Measurements from ENCODE around the gene C6orf120.

The C6orf120 gene

DNA sequence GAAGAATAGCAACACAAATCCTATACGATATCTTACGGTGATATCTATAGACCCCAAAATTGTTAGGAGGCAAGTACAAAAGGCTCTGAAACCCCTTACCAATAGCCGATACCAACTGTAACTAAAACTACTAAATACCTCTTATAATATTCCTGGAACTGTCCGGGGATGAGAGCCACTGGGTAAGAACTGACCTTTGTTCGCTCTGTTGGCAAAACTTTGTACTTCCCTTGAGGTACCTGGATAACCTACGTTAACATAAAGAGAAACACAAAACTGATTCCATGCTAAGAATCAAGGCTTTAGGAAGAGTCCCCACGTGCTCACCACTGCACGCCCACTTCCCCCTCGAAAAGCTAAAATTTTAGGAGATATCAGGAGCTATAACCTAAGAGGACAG, 12.7 kb downstream of the C6orf120 start:
- Histone ChIP-seq H3K4me1 (ENCODE audit: low read length) (no peaks in the 10 kb centered on the region), H3K36me3 (replicated peaks; ENCODE audit: insufficient read depth, low read length) (no peaks in the 10 kb centered on the region), H3K4me2 (ENCODE audit: low read depth, low read length) (no peak overlapping the region), H4K20me1 (ENCODE audit: insufficient read depth, low read length) (no peaks in the 10 kb centered on the region), H3K79me2 (ENCODE audit: low read length) (peaks cover 12% of the 10 kb centered on the region), H3K9me2 (replicated peaks; ENCODE audit: insufficient read depth, low read length) (no peaks in the 10 kb centered on the region), H3K9me3 (replicated peaks; ENCODE audit: insufficient read depth, low read length) (no peaks in the 10 kb centered on the region), H3K9ac (ENCODE audit: low read length) (no peak overlapping the region), H3K4me3 (ENCODE audit: low read length) (no peak overlapping the region), H3K27ac (ENCODE audit: low read length) (no peak overlapping the region), H2AFZ (ENCODE audit: low read length) (no peak overlapping the region), H3K27me3 (replicated peaks; ENCODE audit: insufficient read depth, low read length) (no peaks in the 10 kb centered on the region), H3F3A (ENCODE audit: insufficient read depth, low read length) (no peaks in the 10 kb centered on the region)
- TF ChIP-seq EZH2 (optimal IDR thresholded peaks at IDR 0.05; ENCODE audit: low read depth, low read length), result no peak
- TF ChIP-seq, protein P1, sequence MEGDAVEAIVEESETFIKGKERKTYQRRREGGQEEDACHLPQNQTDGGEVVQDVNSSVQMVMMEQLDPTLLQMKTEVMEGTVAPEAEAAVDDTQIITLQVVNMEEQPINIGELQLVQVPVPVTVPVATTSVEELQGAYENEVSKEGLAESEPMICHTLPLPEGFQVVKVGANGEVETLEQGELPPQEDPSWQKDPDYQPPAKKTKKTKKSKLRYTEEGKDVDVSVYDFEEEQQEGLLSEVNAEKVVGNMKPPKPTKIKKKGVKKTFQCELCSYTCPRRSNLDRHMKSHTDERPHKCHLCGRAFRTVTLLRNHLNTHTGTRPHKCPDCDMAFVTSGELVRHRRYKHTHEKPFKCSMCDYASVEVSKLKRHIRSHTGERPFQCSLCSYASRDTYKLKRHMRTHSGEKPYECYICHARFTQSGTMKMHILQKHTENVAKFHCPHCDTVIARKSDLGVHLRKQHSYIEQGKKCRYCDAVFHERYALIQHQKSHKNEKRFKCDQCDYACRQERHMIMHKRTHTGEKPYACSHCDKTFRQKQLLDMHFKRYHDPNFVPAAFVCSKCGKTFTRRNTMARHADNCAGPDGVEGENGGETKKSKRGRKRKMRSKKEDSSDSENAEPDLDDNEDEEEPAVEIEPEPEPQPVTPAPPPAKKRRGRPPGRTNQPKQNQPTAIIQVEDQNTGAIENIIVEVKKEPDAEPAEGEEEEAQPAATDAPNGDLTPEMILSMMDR (IDR thresholded peaks at IDR 0.05; ENCODE audit: low read length), result no peak
- no peak for TF ChIP-seq EZH2phosphoT487 (IDR thresholded peaks at IDR 0.05; ENCODE audit: low read length)
- no peak for DNase-seq

DNA sequence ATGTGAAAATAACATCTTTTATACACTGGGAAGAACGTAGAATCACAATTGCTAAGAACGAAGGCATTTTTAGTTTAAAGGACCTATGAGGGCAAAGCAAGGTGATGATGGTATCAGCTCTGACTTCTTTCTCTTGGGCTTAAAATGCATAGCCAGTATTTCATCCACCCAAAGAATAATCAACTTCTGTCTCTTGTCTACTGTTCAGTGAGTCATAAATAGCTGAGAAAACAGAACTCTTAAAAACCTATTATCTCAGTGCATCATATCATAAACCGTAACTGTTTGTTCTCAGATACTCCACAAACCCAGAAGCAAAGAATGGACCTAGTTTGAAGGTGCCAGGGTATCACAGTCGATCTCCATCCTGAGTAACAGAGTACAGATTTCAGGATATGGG, 17.2 kb downstream of the C6orf120 start:
- Histone ChIP-seq H4K20me1 (ENCODE audit: insufficient read depth, low read length) (no peaks in the 10 kb centered on the region), H3K4me2 (ENCODE audit: low read depth, low read length) (no peak overlapping the region), H3K36me3 (replicated peaks; ENCODE audit: insufficient read depth, low read length) (no peaks in the 10 kb centered on the region), H3K9ac (ENCODE audit: low read length) (no peak overlapping the region), H3K9me3 (replicated peaks; ENCODE audit: insufficient read depth, low read length) (no peaks in the 10 kb centered on the region), H2AFZ (ENCODE audit: low read length) (no peak overlapping the region), H3K79me2 (ENCODE audit: low read length) (peaks cover 45% of the 10 kb centered on the region), H3K4me1 (ENCODE audit: low read length) (no peaks in the 10 kb centered on the region), H3F3A (ENCODE audit: insufficient read depth, low read length) (0 out of 2 replicates have a peak, but pooled peaks cover 6% of the 10 kb centered on the region), H3K4me3 (ENCODE audit: low read length) (no peak overlapping the region), H3K9me2 (replicated peaks; ENCODE audit: insufficient read depth, low read length) (no peaks in the 10 kb centered on the region), H3K27ac (ENCODE audit: low read length) (no peak overlapping the region), H3K27me3 (replicated peaks; ENCODE audit: insufficient read depth, low read length) (no peaks in the 10 kb centered on the region)
- DNase-seq, result no peak
- no peak for TF ChIP-seq EZH2phosphoT487 (IDR thresholded peaks at IDR 0.05; ENCODE audit: low read length)
- TF ChIP-seq, protein P1 (IDR thresholded peaks at IDR 0.05; ENCODE audit: low read length), result no peak
- TF ChIP-seq EZH2 (optimal IDR thresholded peaks at IDR 0.05; ENCODE audit: low read depth, low read length), result no peak

- Histone ChIP-seq H3K9ac (ENCODE audit: low read length) (no peak overlapping the region), H3K79me2 (ENCODE audit: low read length) (peaks cover 45% of the 10 kb centered on the region), H3K9me2 (replicated peaks; ENCODE audit: insufficient read depth, low read length) (no peaks in the 10 kb centered on the region), H2AFZ (ENCODE audit: low read length) (no peak overlapping the region), H3K4me3 (ENCODE audit: low read length) (no peak overlapping the region), H3K9me3 (replicated peaks; ENCODE audit: insufficient read depth, low read length) (no peaks in the 10 kb centered on the region), H3K36me3 (replicated peaks; ENCODE audit: insufficient read depth, low read length) (no peaks in the 10 kb centered on the region), H4K20me1 (ENCODE audit: insufficient read depth, low read length) (no peaks in the 10 kb centered on the region), H3K27ac (ENCODE audit: low read length) (no peak overlapping the region), H3K27me3 (replicated peaks; ENCODE audit: insufficient read depth, low read length) (no peaks in the 10 kb centered on the region), H3K4me2 (ENCODE audit: low read depth, low read length) (no peak overlapping the region), H3F3A (ENCODE audit: insufficient read depth, low read length) (0 out of 2 replicates have a peak, but pooled peaks cover 6% of the 10 kb centered on the region), H3K4me1 (ENCODE audit: low read length) (no peaks in the 10 kb centered on the region)
- TF ChIP-seq, protein P1 (IDR thresholded peaks at IDR 0.05; ENCODE audit: low read length), result peak; percentile 17; the same call in 1 of the 2 replicates
- TF ChIP-seq EZH2 (optimal IDR thresholded peaks at IDR 0.05; ENCODE audit: low read depth, low read length) (no peak), EZH2phosphoT487 (IDR thresholded peaks at IDR 0.05; ENCODE audit: low read length) (no peak)
- no peak for DNase-seq
Observed at GRCh38 chr6:169720207-169720855, 18.4 kb downstream of the C6orf120 start.

Data from MM.1S (cell line).